ENCODE data around the gene PTGR2.
A peak's percentile ranks its signal among the peaks of the same experiment; 100 is the strongest.

PTGR2 gene

GRCh38 chr14:73851567-73852382, at the start of gene PTGR2:
Gene PTGR2 (plus strand): TSS chr14:73851831. CDS start chr14:73858863, 7,032 bp downstream.
- TF ChIP-seq CTCF (IDR thresholded peaks at IDR 0.05; ENCODE audit: low read depth, low read length), result no peak

DNA sequence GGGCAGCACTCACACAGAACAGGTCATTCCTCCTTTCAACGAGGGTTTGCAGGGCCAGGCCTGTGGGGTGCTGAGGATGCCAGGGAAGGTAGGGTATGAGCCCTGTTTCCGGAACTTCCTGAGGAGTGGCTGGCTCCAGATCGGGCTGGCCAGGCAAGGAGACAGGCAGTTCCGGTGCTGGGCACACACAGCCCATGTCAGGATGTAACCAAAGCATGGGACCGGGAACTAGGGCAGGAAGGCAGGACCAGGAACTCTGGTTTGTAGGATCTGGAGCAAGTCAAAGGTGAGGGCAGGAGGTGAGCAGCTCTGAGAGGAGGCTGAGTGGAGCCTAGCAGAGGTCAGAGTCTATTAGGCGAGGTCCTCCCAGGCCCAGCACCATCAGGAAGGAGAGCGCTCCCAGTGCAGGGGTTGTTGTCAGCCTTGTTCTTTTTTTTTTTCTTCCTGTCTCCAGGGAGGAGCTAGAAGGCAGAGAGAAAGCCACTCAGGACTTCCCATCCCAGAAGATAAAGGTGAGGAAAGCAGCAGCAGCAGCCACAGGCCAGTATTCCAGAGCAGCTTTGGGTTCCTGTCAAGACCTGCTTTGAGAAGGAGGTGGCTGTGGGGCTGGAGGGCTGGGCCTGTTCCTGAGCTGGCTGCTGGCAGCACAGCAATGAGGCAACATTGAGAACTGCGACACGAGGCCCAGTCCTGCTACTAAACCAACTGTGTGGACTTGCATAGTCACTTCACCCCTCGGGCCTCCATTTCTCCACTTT, 49.0 kb upstream of the PTGR2 start:
- Histone ChIP-seq H3K9me3 (ENCODE audit: severe bottlenecking) (no peaks in the 10 kb centered on the region), H3K4me3 (ENCODE audit: low read depth, low read length) (no peak overlapping the region), H3K27me3 (ENCODE audit: insufficient read depth, low read depth, severe bottlenecking) (no peaks in the 10 kb centered on the region), H3K36me3 (no peaks in the 10 kb centered on the region), H3K27ac (no peak overlapping the region)
- DNase-seq, result peak; percentile 46
- TF ChIP-seq CTCF (IDR thresholded peaks at IDR 0.05; ENCODE audit: low read depth, low read length), result no peak

More at GRCh38 chr14:73851567-73852382, at the start of gene PTGR2:
- Histone ChIP-seq H3K36me3 (no peaks in the 10 kb centered on the region; the same call in none of the 2 replicates), H3K4me3 (ENCODE audit: low read depth, low read length) (peak within 1 kb of the TSS; percentile 89), H3K27ac (peak within 1 kb of the TSS; percentile 90), H3K9me3 (ENCODE audit: severe bottlenecking) (no peaks in the 10 kb centered on the region), H3K27me3 (ENCODE audit: insufficient read depth, low read depth, severe bottlenecking) (no peaks in the 10 kb centered on the region)
- peak; percentile 97 for DNase-seq

DNA sequence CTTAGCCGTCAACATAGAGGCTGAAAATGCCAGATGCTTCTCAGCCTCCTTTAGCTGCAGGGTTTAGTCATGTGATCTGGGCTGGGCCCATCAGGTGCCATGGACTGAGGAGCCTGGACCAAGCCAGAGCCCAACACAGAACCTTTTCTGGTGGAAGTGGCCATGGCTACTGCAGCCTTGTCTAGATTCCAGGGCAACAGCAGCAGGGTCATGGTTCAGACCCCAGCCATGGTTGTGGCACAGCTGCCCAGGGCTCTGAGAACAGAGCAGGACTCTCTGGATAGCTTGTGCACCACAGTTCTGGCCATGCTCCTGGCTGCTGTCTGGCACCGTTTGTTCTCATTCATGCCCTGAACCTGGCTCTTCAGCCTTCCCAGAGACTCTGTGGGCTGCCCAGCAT, 47.0 kb upstream of the PTGR2 start:
- no peak overlapping the region for H3K4me3 ChIP-seq (ENCODE audit: low read depth, low read length)
- H3K36me3 ChIP-seq, result no peaks in the 10 kb centered on the region
- no peak for DNase-seq
- no peaks in the 10 kb centered on the region for H3K9me3 ChIP-seq (ENCODE audit: severe bottlenecking)
- H3K27me3 ChIP-seq (ENCODE audit: insufficient read depth, low read depth, severe bottlenecking), result no peaks in the 10 kb centered on the region
- H3K27ac ChIP-seq, result no peak overlapping the region
- no peak for TF ChIP-seq CTCF (IDR thresholded peaks at IDR 0.05; ENCODE audit: low read depth, low read length)

- Histone ChIP-seq H3K9me3 (ENCODE audit: severe bottlenecking) (no peaks in the 10 kb centered on the region), H3K27me3 (ENCODE audit: insufficient read depth, low read depth, severe bottlenecking) (no peaks in the 10 kb centered on the region), H3K36me3 (no peaks in the 10 kb centered on the region), H3K27ac (no peak overlapping the region), H3K4me3 (ENCODE audit: low read depth, low read length) (no peak overlapping the region)
- TF ChIP-seq CTCF (IDR thresholded peaks at IDR 0.05; ENCODE audit: low read depth, low read length), result no peak
- DNase-seq, result no peak
Measured at GRCh38 chr14:73807457-73807856, 44.2 kb upstream of the PTGR2 start.

DNA sequence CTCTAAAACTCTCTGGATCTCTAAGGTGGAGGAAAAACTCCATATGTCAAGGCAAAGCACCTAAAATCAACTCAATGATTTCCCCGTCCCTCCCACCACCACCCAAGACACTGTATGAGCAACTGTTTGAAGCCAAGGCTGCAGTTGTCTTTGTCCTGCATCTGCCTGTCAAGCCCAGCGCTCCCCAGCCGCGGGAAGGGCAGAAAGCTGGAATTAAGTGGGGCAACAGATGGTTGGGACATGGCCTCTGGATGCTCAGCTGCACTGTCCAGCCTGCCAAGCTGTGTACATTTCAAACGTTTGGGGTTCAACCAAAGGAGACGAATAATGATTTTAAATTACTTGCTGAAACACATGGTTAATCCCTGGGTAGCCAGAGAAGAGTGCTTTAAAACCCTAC, 42.2 kb upstream of the PTGR2 start:
- Histone ChIP-seq H3K4me3 (ENCODE audit: low read depth, low read length) (peak overlapping the region; percentile 1), H3K36me3 (no peaks in the 10 kb centered on the region), H3K27ac (peak overlapping the region; percentile 83), H3K27me3 (ENCODE audit: insufficient read depth, low read depth, severe bottlenecking) (no peaks in the 10 kb centered on the region), H3K9me3 (ENCODE audit: severe bottlenecking) (no peaks in the 10 kb centered on the region)
- TF ChIP-seq CTCF (IDR thresholded peaks at IDR 0.05; ENCODE audit: low read depth, low read length), result no peak
- peak; percentile 83 for DNase-seq
